Femur (tissue), 1 donor: Measurements from ENCODE around the gene ERC1.

Experiments used
- DNase-seq: peaks from one replicate; pipeline ENCODE4 v3.0.0-alpha.2; 2017

The ERC1 gene

GRCh38 chr12:1525858-1526257 is 534.8 kb downstream of the ERC1 start:
- DNase-seq: no peak

GRCh38 chr12:1527789-1528188 is 536.8 kb downstream of the ERC1 start:
- DNase-seq: no peak

GRCh38 chr12:1528791-1529190 is 537.8 kb downstream of the ERC1 start:
- no peak for DNase-seq

- no peak for DNase-seq
These were observed 538.3 kb downstream of the ERC1 start for GRCh38 chr12:1529228-1529861.

GRCh38 chr12:1529862-1530591 is 539.0 kb downstream of the ERC1 start:
- no peak for DNase-seq

GRCh38 chr12:1530592-1531152 is 539.6 kb downstream of the ERC1 start:
- DNase-seq: no peak

- DNase-seq: no peak
These were observed 540.2 kb downstream of the ERC1 start for GRCh38 chr12:1531153-1531653.

- no peak for DNase-seq
These were observed 540.8 kb downstream of the ERC1 start for GRCh38 chr12:1531654-1532374.

GRCh38 chr12:1532375-1533165 is 541.5 kb downstream of the ERC1 start:
- DNase-seq: no peak

- DNase-seq: no peak
These were observed 542.2 kb downstream of the ERC1 start for GRCh38 chr12:1533205-1533601.

GRCh38 chr12:1533602-1534304 is 542.7 kb downstream of the ERC1 start:
- DNase-seq: peak; percentile 68

- no peak for DNase-seq
These were observed 543.7 kb downstream of the ERC1 start for GRCh38 chr12:1534748-1535147.

GRCh38 chr12:1536817-1537216 is 545.8 kb downstream of the ERC1 start:
- DNase-seq: no peak

GRCh38 chr12:1539135-1539534 is 548.1 kb downstream of the ERC1 start:
- DNase-seq: no peak

GRCh38 chr12:1540690-1541089 is 549.7 kb downstream of the ERC1 start:
- DNase-seq: no peak

- no peak for DNase-seq
These were observed 551.6 kb downstream of the ERC1 start for GRCh38 chr12:1542599-1542998.

GRCh38 chr12:1544996-1545700 is 554.1 kb downstream of the ERC1 start:
- no peak for DNase-seq
